Measurements from ENCODE around the gene DLGAP3. TPM values are rescaled to one million over a fixed set of nuclear protein-coding genes. Genes with fewer than 3 reads are reported as not detected.

DLGAP3 gene
- total and polyA plus RNA-seq, 12 donors = 0.07 to 0.35 (median 0.13) TPM; not detected in 6

DNA sequence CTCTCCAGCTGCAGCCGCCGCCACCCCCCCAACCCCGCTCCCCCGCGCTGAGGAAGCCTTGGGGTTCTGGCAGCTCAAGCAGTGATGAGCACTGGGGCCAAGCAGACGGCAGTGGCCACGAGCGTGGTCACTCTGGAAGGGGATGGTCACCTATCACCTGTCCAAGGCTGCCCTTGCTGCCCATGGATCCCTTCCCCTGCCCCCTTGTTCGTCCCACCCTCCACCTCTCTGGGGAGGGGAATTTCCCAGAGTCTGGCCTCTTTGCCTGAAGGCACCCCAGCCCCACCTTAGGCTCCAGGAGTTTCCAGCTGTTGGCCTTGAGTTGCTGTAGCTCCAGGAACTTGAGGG, 62.7 kb downstream of the DLGAP3 start:
- ATAC-seq (peak in 1 of 8 donors; percentile 21), DNase-seq (no peak)
- peak overlapping the region in 9 of 10 donors; percentile 70 to 90 (median 84) for H3K27ac ChIP-seq
- peaks cover 0 to 8% (median 5%) of the 10 kb centered on the region in 7 donors for H3K27me3 ChIP-seq
- peak overlapping the region in 9 of 10 donors; percentile 59 to 89 (median 76) for H3K4me3 ChIP-seq
- H3K4me1 ChIP-seq = peaks cover 0 to 23% (median 15%) of the 10 kb centered on the region in 9 donors
- no peaks in the 10 kb centered on the region for H3K9me3 ChIP-seq
- no peak for TF ChIP-seq CTCF (IDR thresholded peaks at IDR 0.05)
- H3K36me3 ChIP-seq = no peaks in the 10 kb centered on the region
- WGBS, 2 donors = 39 to 49% methylated on average over 9 of the region's 9 CpGs
- intact Hi-C loops (cut with DNase I) = loop anchor here in 7 of 10 donors (1.0 to 10.0 kb wide), 5 partner anchors 14 to 328 kb away; partner anchors contain the start of genes TMEM35B (in 3 of the 7) and SFPQ (in 1 of the 7)

- H3K4me1 ChIP-seq = peaks cover 0 to 23% (median 15%) of the 10 kb centered on the region in 9 donors
- intact Hi-C loops (cut with DNase I) = loop anchor here in 7 of 10 donors (1.0 to 10.0 kb wide), 5 partner anchors 14 to 329 kb away; partner anchors contain the start of genes TMEM35B (in 3 of the 7) and SFPQ (in 1 of the 7)
- 1 to 2% methylated on average over 77 to 81 of the region's 81 CpGs for WGBS, 2 donors
These were observed 63.3 kb downstream of the DLGAP3 start for GRCh38 chr1:34865981-34866761.

DNA sequence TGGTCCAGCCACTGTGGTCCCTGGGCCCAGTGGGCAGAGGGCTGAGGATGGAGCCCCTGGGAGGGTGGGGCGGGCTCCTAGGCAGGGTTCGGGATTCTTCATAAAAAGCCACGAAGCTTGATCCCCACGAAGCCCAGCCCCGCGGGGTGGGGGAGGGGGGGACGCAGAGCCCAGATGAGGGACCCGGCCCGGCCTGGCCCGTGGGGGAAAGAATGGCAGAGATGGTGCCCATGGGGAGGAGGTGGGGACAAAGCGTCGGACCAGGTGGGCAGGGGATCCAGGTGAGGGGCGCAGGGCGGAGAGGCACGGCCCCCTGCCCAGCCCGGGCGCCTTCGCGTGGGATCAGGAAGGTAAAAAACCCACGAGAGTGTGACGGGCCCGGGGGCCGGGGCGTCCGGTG, 63.9 kb downstream of the DLGAP3 start:
- Histone ChIP-seq H3K9me3 (no peaks in the 10 kb centered on the region), H3K4me1 (peaks cover 0 to 23% (median 15%) of the 10 kb centered on the region in 9 donors), H3K4me3 (peak overlapping the region; percentile 59 to 89 (median 76)), H3K27me3 (no peaks in the 10 kb centered on the region), H3K27ac (peak overlapping the region; percentile 32 to 90 (median 84)), H3K36me3 (no peaks in the 10 kb centered on the region)
- TF ChIP-seq CTCF (IDR thresholded peaks at IDR 0.05) = no peak
- DNase-seq (peak in 1 of 2 donors; percentile 15), ATAC-seq (peak in 3 of 8 donors; percentile 3 to 14 (median 7))
- 15 to 18% methylated on average over 22 to 25 of the region's 25 CpGs for WGBS, 2 donors
- intact Hi-C loops (cut with DNase I) = loop anchor here in 6 of 10 donors (5.0 to 10.0 kb wide), 3 partner anchors 78 to 329 kb away; partner anchors contain the start of genes TMEM35B (in 3 of the 6) and SFPQ (in 1 of the 6)

More at GRCh38 chr1:34865981-34866761, 63.3 kb downstream of the DLGAP3 start:
- Histone ChIP-seq H3K4me3 (peak overlapping the region; percentile 59 to 89 (median 76)), H3K9me3 (no peaks in the 10 kb centered on the region), H3K27ac (peak overlapping the region; percentile 36 to 90 (median 84)), H3K36me3 (no peaks in the 10 kb centered on the region), H3K27me3 (peaks cover 0 to 4% (median 0%) of the 10 kb centered on the region in 7 donors)
- ATAC-seq (peak; percentile 66 to 89 (median 79)), DNase-seq (peak; percentile 84 to 90)
- peak; percentile 95 to 99 (median 98) for TF ChIP-seq CTCF (IDR thresholded peaks at IDR 0.05)

DNA sequence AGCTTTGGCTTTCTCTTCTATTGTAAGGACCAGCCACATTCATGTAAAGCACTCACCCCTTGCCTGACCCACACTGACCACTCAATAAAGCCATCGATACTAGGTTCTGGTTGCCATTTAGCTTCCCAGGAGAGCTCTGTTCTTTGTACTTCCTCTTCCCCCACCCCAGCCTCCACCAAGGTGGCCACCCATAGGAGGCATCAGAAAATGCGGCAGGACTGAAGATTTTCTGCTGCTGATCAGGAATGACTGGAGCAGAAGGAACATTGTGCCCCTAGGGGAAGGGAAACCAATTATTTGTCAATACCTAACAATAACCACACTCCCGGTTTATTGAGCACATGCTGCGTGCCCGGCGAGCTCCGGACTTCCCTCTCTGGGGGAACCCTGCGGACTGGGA, 64.7 kb downstream of the DLGAP3 start:
- ATAC-seq = no peak
- H3K9me3 ChIP-seq = no peaks in the 10 kb centered on the region
- 91 to 94% methylated on average over 8 of the region's 8 CpGs for WGBS, 2 donors
- intact Hi-C loops (cut with DNase I) = loop anchor here in 6 of 10 donors (5.0 to 10.0 kb wide), 3 partner anchors 77 to 330 kb away; partner anchors contain the start of genes TMEM35B (in 3 of the 6) and SFPQ (in 1 of the 6)
- no peak overlapping the region for H3K4me3 ChIP-seq
- H3K27me3 ChIP-seq = no peaks in the 10 kb centered on the region
- peaks cover 0 to 29% (median 19%) of the 10 kb centered on the region in 9 donors for H3K4me1 ChIP-seq
- TF ChIP-seq CTCF (IDR thresholded peaks at IDR 0.05) = no peak
- H3K27ac ChIP-seq = no peak overlapping the region
- no peaks in the 10 kb centered on the region for H3K36me3 ChIP-seq
- no peak for DNase-seq

Data from heart right ventricle (tissue), 16 donors.